ENCODE measurements around the gene HSD17B4.

The HSD17B4 gene

DNA sequence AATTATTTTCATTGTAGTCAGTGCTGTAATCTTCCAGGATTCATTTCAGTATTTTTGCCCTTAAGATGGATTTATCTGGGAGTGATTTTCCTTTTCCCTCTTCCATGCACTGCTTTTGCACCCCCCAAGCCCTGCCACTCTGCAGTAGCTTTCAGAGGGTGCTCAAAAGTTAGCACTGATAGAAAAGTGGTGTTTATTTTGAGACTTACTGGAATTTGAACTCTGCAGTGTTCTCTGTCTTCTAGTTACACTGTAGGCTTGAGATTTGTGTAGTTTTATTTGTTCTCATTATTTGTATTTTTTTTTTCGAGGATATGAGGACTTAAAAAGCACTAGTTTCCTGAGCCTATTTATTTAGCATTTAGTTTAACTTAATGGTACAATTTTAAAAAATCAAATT, 70.5 kb downstream of the HSD17B4 start:
- H3K27ac ChIP-seq (ENCODE audit: low read depth, low read length) = no peak overlapping the region
- H3K27me3 ChIP-seq (ENCODE audit: control insufficient read depth in 1 of 2, insufficient read depth in 2 of 2, low read length in 2 of 2) = no peaks in the 10 kb centered on the region
- no peak overlapping the region for H3K4me3 ChIP-seq (ENCODE audit: low read depth in 1 of 2, low read length in 2 of 2)
- no peak overlapping the region for H3K9ac ChIP-seq (ENCODE audit: low read depth in 1 of 2, low read length in 2 of 2)
- H3K36me3 ChIP-seq (ENCODE audit: control insufficient read depth in 1 of 2, insufficient read depth in 2 of 2, low read length in 2 of 2) = peaks cover 9 to 15% of the 10 kb centered on the region in 2 donors
- H3K4me1 ChIP-seq (ENCODE audit: control insufficient read depth in 1 of 2, insufficient read depth in 2 of 2, low read length in 2 of 2) = no peaks in the 10 kb centered on the region
- no peaks in the 10 kb centered on the region for H3K9me3 ChIP-seq (ENCODE audit: control insufficient read depth in 1 of 2, low read length in 2 of 2)

DNA sequence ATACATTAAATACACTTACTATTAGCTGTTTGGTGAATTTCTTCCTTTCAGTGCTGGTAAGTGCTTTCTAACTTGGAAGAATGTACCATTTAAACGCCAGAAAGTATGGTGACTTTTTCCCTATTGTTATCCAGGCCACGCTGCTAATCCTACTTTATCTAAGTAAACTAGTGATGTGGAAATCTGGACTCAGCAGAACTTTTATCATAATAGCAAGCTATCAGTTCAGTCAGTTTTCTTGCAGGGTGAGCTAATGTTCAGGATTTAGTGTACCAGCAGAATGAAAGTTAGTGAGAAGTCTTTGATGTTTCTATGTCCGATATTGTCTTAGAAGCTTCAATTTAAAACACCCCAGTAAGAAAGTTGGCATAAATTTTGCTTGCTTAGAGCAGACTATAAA, 72.2 kb downstream of the HSD17B4 start:
- H3K9ac ChIP-seq (ENCODE audit: low read depth in 1 of 2, low read length in 2 of 2) = no peak overlapping the region
- H3K27me3 ChIP-seq (ENCODE audit: control insufficient read depth in 1 of 2, insufficient read depth in 2 of 2, low read length in 2 of 2) = no peaks in the 10 kb centered on the region
- H3K36me3 ChIP-seq (ENCODE audit: control insufficient read depth in 1 of 2, insufficient read depth in 2 of 2, low read length in 2 of 2) = peaks cover 8 to 14% of the 10 kb centered on the region in 2 donors
- H3K9me3 ChIP-seq (ENCODE audit: control insufficient read depth in 1 of 2, low read length in 2 of 2) = no peaks in the 10 kb centered on the region
- no peak overlapping the region for H3K4me3 ChIP-seq (ENCODE audit: low read depth in 1 of 2, low read length in 2 of 2)
- H3K4me1 ChIP-seq (ENCODE audit: control insufficient read depth in 1 of 2, insufficient read depth in 2 of 2, low read length in 2 of 2) = no peaks in the 10 kb centered on the region
- H3K27ac ChIP-seq (ENCODE audit: low read depth, low read length) = no peak overlapping the region

DNA sequence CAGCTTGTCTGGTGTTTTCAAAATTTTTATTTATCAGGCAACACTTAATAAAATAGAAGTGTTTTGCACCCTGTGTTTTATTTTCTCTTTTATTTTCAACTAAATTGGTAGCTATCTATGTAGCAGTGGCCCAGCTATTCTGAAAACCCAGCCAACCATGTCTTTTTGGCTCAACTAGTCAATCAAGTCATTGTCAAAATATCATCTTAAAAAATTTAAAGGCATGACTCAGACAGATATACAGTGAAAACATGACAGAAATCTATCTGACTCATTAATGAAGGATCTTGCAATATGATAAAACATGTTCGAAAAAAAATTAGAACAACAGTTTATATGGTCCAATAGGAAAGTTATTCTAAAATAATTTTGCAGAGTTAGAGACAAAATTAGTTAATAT, 75.1 kb downstream of the HSD17B4 start:
- Histone ChIP-seq H3K9ac (ENCODE audit: low read depth in 1 of 2, low read length in 2 of 2) (no peak overlapping the region), H3K4me3 (ENCODE audit: low read depth in 1 of 2, low read length in 2 of 2) (no peak overlapping the region), H3K9me3 (ENCODE audit: control insufficient read depth in 1 of 2, low read length in 2 of 2) (no peaks in the 10 kb centered on the region), H3K27me3 (ENCODE audit: control insufficient read depth in 1 of 2, insufficient read depth in 2 of 2, low read length in 2 of 2) (no peaks in the 10 kb centered on the region), H3K36me3 (ENCODE audit: control insufficient read depth in 1 of 2, insufficient read depth in 2 of 2, low read length in 2 of 2) (peaks cover 11 to 22% of the 10 kb centered on the region in 2 donors), H3K4me1 (ENCODE audit: control insufficient read depth in 1 of 2, insufficient read depth in 2 of 2, low read length in 2 of 2) (no peaks in the 10 kb centered on the region), H3K27ac (ENCODE audit: low read depth, low read length) (no peak overlapping the region)

- Histone ChIP-seq H3K9me3 (ENCODE audit: control insufficient read depth in 1 of 2, low read length in 2 of 2) (no peaks in the 10 kb centered on the region), H3K4me3 (ENCODE audit: low read depth in 1 of 2, low read length in 2 of 2) (no peak overlapping the region), H3K9ac (ENCODE audit: low read depth in 1 of 2, low read length in 2 of 2) (no peak overlapping the region), H3K36me3 (ENCODE audit: control insufficient read depth in 1 of 2, insufficient read depth in 2 of 2, low read length in 2 of 2) (peaks cover 11 to 27% of the 10 kb centered on the region in 2 donors), H3K27me3 (ENCODE audit: control insufficient read depth in 1 of 2, insufficient read depth in 2 of 2, low read length in 2 of 2) (no peaks in the 10 kb centered on the region), H3K27ac (ENCODE audit: low read depth, low read length) (no peak overlapping the region), H3K4me1 (ENCODE audit: control insufficient read depth in 1 of 2, insufficient read depth in 2 of 2, low read length in 2 of 2) (no peaks in the 10 kb centered on the region)
Measured at GRCh38 chr5:119529811-119530210, 77.5 kb downstream of the HSD17B4 start.

DNA sequence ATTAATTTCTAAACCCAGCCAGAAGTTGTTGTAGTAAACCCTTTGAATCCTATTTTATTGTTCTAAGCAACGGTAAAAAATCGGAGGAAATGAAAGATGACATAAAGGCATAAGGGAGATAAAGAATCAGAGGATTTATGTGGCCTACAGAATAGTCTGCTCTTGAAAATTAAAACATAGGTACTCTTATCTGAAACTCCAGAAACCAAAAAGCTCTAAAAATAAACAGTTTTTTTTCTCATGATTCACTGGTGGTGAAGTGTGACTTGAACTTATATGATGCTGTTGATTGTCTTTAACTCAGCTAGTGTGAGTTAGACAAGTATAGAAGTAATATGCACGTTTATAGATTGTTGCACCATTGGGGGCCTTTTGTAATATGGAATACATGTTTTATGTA, 80.3 kb downstream of the HSD17B4 start:
- Histone ChIP-seq H3K27ac (ENCODE audit: low read depth, low read length) (no peak overlapping the region), H3K36me3 (ENCODE audit: control insufficient read depth in 1 of 2, insufficient read depth in 2 of 2, low read length in 2 of 2) (peaks cover 15 to 33% of the 10 kb centered on the region in 2 donors), H3K9me3 (ENCODE audit: control insufficient read depth in 1 of 2, low read length in 2 of 2) (no peaks in the 10 kb centered on the region), H3K4me1 (ENCODE audit: control insufficient read depth in 1 of 2, insufficient read depth in 2 of 2, low read length in 2 of 2) (no peaks in the 10 kb centered on the region), H3K27me3 (ENCODE audit: control insufficient read depth in 1 of 2, insufficient read depth in 2 of 2, low read length in 2 of 2) (no peaks in the 10 kb centered on the region), H3K4me3 (ENCODE audit: low read depth in 1 of 2, low read length in 2 of 2) (no peak overlapping the region), H3K9ac (ENCODE audit: low read depth in 1 of 2, low read length in 2 of 2) (no peak overlapping the region)

GRCh38 chr5:119537704-119538103, 85.4 kb downstream of the HSD17B4 start:
- peaks cover 18 to 38% of the 10 kb centered on the region in 2 donors for H3K36me3 ChIP-seq (ENCODE audit: control insufficient read depth in 1 of 2, insufficient read depth in 2 of 2, low read length in 2 of 2)
- H3K4me1 ChIP-seq (ENCODE audit: control insufficient read depth in 1 of 2, insufficient read depth in 2 of 2, low read length in 2 of 2) = no peaks in the 10 kb centered on the region
- H3K9me3 ChIP-seq (ENCODE audit: control insufficient read depth in 1 of 2, low read length in 2 of 2) = no peaks in the 10 kb centered on the region
- H3K9ac ChIP-seq (ENCODE audit: low read depth in 1 of 2, low read length in 2 of 2) = no peak overlapping the region
- no peak overlapping the region for H3K27ac ChIP-seq (ENCODE audit: low read depth, low read length)
- no peak overlapping the region for H3K4me3 ChIP-seq (ENCODE audit: low read depth in 1 of 2, low read length in 2 of 2)
- no peaks in the 10 kb centered on the region for H3K27me3 ChIP-seq (ENCODE audit: control insufficient read depth in 1 of 2, insufficient read depth in 2 of 2, low read length in 2 of 2)

- Histone ChIP-seq H3K9ac (ENCODE audit: low read depth in 1 of 2, low read length in 2 of 2) (no peak overlapping the region), H3K9me3 (ENCODE audit: control insufficient read depth in 1 of 2, low read length in 2 of 2) (no peaks in the 10 kb centered on the region), H3K4me1 (ENCODE audit: control insufficient read depth in 1 of 2, insufficient read depth in 2 of 2, low read length in 2 of 2) (no peaks in the 10 kb centered on the region), H3K27me3 (ENCODE audit: control insufficient read depth in 1 of 2, insufficient read depth in 2 of 2, low read length in 2 of 2) (no peaks in the 10 kb centered on the region), H3K4me3 (ENCODE audit: low read depth in 1 of 2, low read length in 2 of 2) (no peak overlapping the region), H3K27ac (ENCODE audit: low read depth, low read length) (no peak overlapping the region), H3K36me3 (ENCODE audit: control insufficient read depth in 1 of 2, insufficient read depth in 2 of 2, low read length in 2 of 2) (peaks cover 15 to 35% of the 10 kb centered on the region in 2 donors)
Measured at GRCh38 chr5:119541716-119542115, 89.4 kb downstream of the HSD17B4 start.

DNA sequence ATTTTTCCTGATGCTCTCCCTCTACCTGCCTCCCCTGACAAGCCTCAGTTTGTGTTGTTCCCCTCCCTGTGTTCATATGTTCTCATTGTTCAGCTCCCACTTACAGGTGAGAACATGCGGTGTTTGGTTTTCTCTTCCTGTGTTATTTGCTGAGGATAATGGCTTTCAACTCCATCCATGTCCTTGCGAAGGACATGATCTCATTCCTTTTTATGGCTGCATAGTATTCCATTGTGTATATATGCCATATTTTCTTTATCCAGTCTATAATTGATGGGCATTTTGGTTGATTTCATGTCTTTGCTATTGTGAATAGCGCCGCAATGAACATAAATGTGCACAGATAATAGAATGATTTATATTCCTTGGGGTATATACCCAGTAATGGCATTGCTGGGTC, 99.5 kb downstream of the HSD17B4 start:
- H3K4me3 ChIP-seq (ENCODE audit: low read depth in 1 of 2, low read length in 2 of 2) = no peak overlapping the region
- H3K36me3 ChIP-seq (ENCODE audit: control insufficient read depth in 1 of 2, insufficient read depth in 2 of 2, low read length in 2 of 2) = no peaks in the 10 kb centered on the region
- H3K9me3 ChIP-seq (ENCODE audit: control insufficient read depth in 1 of 2, low read length in 2 of 2) = no peaks in the 10 kb centered on the region
- no peaks in the 10 kb centered on the region for H3K4me1 ChIP-seq (ENCODE audit: control insufficient read depth in 1 of 2, insufficient read depth in 2 of 2, low read length in 2 of 2)
- H3K27ac ChIP-seq (ENCODE audit: low read depth, low read length) = no peak overlapping the region
- no peaks in the 10 kb centered on the region for H3K27me3 ChIP-seq (ENCODE audit: control insufficient read depth in 1 of 2, insufficient read depth in 2 of 2, low read length in 2 of 2)
- H3K9ac ChIP-seq (ENCODE audit: low read depth in 1 of 2, low read length in 2 of 2) = no peak overlapping the region

GRCh38 chr5:119554597-119554996, 102.3 kb downstream of the HSD17B4 start:
- H3K36me3 ChIP-seq (ENCODE audit: control insufficient read depth in 1 of 2, insufficient read depth in 2 of 2, low read length in 2 of 2) = no peaks in the 10 kb centered on the region
- no peaks in the 10 kb centered on the region for H3K27me3 ChIP-seq (ENCODE audit: control insufficient read depth in 1 of 2, insufficient read depth in 2 of 2, low read length in 2 of 2)
- no peak overlapping the region for H3K9ac ChIP-seq (ENCODE audit: low read depth in 1 of 2, low read length in 2 of 2)
- no peak overlapping the region for H3K27ac ChIP-seq (ENCODE audit: low read depth, low read length)
- H3K4me1 ChIP-seq (ENCODE audit: control insufficient read depth in 1 of 2, insufficient read depth in 2 of 2, low read length in 2 of 2) = no peaks in the 10 kb centered on the region
- H3K9me3 ChIP-seq (ENCODE audit: control insufficient read depth in 1 of 2, low read length in 2 of 2) = no peaks in the 10 kb centered on the region
- H3K4me3 ChIP-seq (ENCODE audit: low read depth in 1 of 2, low read length in 2 of 2) = no peak overlapping the region

GRCh38 chr5:119570910-119571309, 118.6 kb downstream of the HSD17B4 start:
- Histone ChIP-seq H3K4me1 (ENCODE audit: control insufficient read depth in 1 of 2, insufficient read depth in 2 of 2, low read length in 2 of 2) (no peaks in the 10 kb centered on the region), H3K27me3 (ENCODE audit: control insufficient read depth in 1 of 2, insufficient read depth in 2 of 2, low read length in 2 of 2) (no peaks in the 10 kb centered on the region), H3K27ac (ENCODE audit: low read depth, low read length) (no peak overlapping the region), H3K9me3 (ENCODE audit: control insufficient read depth in 1 of 2, low read length in 2 of 2) (no peaks in the 10 kb centered on the region), H3K36me3 (ENCODE audit: control insufficient read depth in 1 of 2, insufficient read depth in 2 of 2, low read length in 2 of 2) (no peaks in the 10 kb centered on the region), H3K4me3 (ENCODE audit: low read depth in 1 of 2, low read length in 2 of 2) (no peak overlapping the region), H3K9ac (ENCODE audit: low read depth in 1 of 2, low read length in 2 of 2) (no peak overlapping the region)

GRCh38 chr5:119578937-119579336, 126.6 kb downstream of the HSD17B4 start:
- no peak overlapping the region for H3K9ac ChIP-seq (ENCODE audit: low read depth in 1 of 2, low read length in 2 of 2)
- no peaks in the 10 kb centered on the region for H3K27me3 ChIP-seq (ENCODE audit: control insufficient read depth in 1 of 2, insufficient read depth in 2 of 2, low read length in 2 of 2)

More at GRCh38 chr5:119578937-119579336, 126.6 kb downstream of the HSD17B4 start:
- Histone ChIP-seq H3K9me3 (ENCODE audit: control insufficient read depth in 1 of 2, low read length in 2 of 2) (no peaks in the 10 kb centered on the region), H3K4me1 (ENCODE audit: control insufficient read depth in 1 of 2, insufficient read depth in 2 of 2, low read length in 2 of 2) (no peaks in the 10 kb centered on the region), H3K4me3 (ENCODE audit: low read depth in 1 of 2, low read length in 2 of 2) (no peak overlapping the region), H3K36me3 (ENCODE audit: control insufficient read depth in 1 of 2, insufficient read depth in 2 of 2, low read length in 2 of 2) (no peaks in the 10 kb centered on the region), H3K27ac (ENCODE audit: low read depth, low read length) (no peak overlapping the region)

Measured in duodenal mucosa (tissue), 2 donors.